GM18907 (cell line): Measurements from ENCODE around the gene LINC00632.

ENCODE experiments used
- ATAC-seq: cut with Tn5 transposase; IDR thresholded peaks from one replicate; pipeline ENCODE4 v1.9.1; 2021; ENCODE audit warnings: mild to moderate bottlenecking, moderate library complexity; ENCODE audit not compliant: unreplicated experiment

The LINC00632 gene

DNA sequence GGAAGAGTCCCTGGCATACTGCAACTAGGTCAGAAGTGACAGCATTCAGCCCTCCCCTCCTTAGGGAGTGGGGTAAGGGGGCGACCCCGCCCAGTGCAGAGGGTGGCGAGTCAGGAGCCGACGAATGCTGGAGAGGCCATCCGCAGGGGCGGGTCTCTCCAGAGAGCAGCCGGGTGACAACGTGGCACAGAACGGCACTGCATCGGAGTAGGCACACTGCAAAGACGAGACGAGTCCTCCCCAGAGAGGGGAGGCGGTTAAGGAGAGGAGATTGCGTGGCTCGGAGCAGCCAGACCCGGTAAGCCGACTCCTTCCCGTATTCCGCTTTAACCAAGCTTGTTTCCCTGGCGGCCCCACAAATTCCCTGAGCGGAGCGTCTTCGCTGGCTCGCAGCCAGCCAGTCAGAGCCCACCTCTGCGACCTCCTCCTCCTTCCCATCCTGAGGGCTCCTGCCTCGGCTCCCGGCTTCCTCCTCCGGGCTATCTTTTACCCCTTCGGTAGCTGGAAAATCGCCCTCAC is 54.9 kb downstream of the LINC00632 start:
- ATAC-seq = no peak

GRCh38 chrX:140765043-140765784 is 55.7 kb downstream of the LINC00632 start:
- no peak for ATAC-seq

- peak; percentile 39 for ATAC-seq
Observed at GRCh38 chrX:140766024-140766611, 56.6 kb downstream of the LINC00632 start.

DNA sequence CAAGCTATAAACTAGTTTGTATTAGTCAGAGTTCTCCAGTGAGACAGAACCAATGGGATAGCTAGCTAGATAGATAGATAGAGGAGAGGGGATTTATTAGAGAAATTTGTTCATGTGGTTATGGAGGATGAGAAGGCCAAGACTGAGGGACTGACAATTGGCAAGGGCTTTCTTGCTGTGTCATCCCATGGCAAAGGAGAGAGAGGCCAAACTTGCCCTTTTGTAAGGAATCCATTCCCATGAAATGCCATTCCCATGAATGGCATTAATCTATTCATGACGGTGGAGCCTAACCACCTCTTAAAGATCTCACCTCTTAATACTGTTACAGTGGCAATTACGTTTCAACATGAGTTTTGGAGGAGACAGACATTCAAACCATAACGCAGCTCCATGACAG is 58.1 kb downstream of the LINC00632 start:
- ATAC-seq = no peak

- no peak for ATAC-seq
Observed at GRCh38 chrX:140775211-140775610, 65.7 kb downstream of the LINC00632 start.

- no peak for ATAC-seq
Observed at GRCh38 chrX:140776320-140776719, 66.8 kb downstream of the LINC00632 start.

DNA sequence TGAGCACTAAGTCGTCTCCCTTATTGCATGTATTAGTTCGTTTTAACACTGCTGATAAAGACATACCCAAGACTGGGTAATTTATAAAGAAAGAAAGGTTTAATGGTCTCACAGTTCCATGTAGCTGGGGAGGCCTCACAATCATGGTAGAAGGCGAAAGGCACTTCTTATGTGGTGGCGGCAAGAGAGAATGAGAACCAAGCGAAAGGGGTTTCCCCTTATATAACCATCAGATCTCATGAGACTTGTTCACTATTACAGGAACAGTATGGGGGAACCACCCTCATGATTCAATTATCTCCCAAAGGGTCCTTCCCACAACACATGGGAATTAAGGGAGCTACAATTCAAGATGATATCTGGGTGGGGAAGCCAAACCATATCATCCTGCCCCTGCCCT is 85.1 kb downstream of the LINC00632 start:
- ATAC-seq = no peak

- ATAC-seq = no peak
Observed at GRCh38 chrX:140799216-140799615, 89.7 kb downstream of the LINC00632 start.

GRCh38 chrX:140804292-140804691 is 94.7 kb downstream of the LINC00632 start:
- ATAC-seq = no peak

DNA sequence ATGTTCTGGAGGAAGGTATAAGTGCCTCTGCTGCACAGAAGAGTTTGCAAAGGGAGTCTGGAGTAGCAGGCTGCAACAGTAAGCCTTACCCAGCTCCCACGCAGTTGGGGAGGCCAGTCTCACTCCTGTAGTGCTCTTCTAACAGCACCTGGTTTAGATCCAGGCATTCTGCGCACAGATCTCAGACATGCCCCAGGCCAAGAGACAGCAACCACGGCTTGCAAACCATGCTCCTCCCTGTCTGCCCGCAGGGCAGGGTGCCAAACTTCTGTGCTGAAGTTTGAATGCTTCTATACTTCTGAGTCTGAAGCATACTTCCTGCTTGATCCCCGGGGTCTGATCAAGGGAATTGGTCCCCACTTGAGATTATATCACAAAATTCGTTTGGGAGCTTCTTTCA is 106.3 kb downstream of the LINC00632 start:
- no peak for ATAC-seq

- ATAC-seq = no peak
Observed at GRCh38 chrX:140817943-140818342, 108.4 kb downstream of the LINC00632 start.

DNA sequence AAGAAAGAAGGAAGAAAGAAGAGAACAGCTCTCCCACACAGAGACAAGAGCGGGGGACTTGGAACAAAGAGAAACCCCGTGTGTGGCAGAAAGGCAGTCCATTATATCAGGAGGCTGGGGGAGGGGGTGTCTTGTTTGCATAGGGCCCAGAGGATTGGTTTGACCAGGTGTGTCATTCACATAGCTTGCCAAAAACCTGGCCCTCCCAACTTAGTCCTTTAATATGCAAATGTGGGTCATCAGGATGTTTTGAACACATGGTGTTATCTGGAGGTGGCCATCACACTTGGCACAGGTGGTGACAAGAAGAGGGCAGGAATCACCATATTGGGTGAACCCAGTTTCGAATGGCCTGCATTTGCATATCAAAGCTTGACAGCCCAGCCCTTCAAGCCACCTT is 111.7 kb downstream of the LINC00632 start:
- no peak for ATAC-seq

DNA sequence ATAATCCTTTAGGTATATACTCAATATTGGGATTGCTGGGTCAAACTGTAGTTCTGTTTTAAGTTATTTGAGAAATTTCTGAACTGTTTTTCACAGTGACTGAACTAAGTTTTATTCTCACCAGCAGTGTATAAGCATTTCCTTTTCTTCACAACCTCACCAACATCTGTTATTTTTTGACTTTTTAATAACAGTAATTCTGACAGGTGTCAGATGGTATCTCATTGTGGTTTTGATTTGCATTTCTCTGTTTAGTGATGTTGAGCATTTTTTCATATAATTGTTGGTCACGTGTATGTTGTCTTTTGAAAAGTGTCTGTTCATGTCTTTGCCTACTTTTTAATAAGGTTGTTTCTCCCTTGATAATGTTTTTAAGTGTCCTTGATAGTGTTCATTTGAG is 112.6 kb downstream of the LINC00632 start:
- ATAC-seq = no peak

DNA sequence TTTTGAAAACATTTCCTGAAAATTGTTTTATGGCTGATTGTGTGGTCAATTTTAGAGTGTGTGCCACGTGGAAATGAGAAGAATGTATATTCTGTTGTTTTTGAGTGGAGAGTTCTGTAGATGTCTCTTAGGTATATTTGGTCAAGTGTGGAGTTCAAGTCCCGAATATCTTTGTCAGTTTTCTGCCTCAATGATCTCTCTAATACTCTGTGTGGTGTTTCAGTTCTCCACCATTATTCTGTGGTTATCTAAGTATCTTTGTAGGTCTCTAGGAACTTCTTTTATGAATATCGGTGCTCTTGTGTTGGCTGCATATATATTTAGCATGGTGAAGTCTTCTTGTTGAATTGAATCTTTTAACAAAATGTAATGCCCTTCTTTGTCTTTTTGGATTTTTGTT is 113.3 kb downstream of the LINC00632 start:
- ATAC-seq = no peak

DNA sequence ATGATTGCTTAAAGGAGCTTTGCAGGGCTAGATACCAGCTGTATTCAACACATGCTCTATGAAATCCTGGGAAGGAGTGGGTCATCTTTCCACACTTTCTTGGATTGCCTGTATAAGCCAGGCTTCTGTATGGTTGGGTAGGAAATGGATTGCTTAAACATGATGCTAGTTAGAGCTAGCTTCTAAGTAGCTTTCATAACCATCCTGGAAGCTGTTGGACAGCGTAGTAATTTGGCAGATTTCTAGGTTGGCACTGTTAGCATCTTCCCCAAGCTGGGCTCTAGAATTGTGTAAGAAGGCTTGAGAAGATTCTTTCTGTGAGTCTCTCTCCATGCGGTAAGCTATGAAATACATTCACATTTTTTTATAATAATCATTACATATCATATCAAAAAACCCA is 127.3 kb downstream of the LINC00632 start:
- ATAC-seq = no peak
